HFFc6 (cell line): ENCODE measurements around the gene VWA5A. TPM values are rescaled to one million over a fixed set of nuclear protein-coding genes. Genes with fewer than 3 reads are reported as not detected.
"Not testable (repeated sequence)": the region's sequence is repeated elsewhere in the genome, so short reads cannot be mapped to it uniquely, and the experiment has no call there.

ENCODE experiments used
- DNase-seq: peaks from one replicate; pipeline ENCODE4 v3.0.0-alpha.2; 2018
- H3K27ac Mint-ChIP-seq: 2 replicates; pipeline ENCODE4 v1.8.0; 2020; ENCODE audit warnings: mild to moderate bottlenecking, mixed read lengths
- H3K27me3 Mint-ChIP-seq: 2 replicates; pipeline ENCODE4 v1.8.0; 2021; ENCODE audit warnings: mild to moderate bottlenecking, moderate library complexity, mixed read lengths; ENCODE audit not compliant: insufficient read depth
- H3K36me3 Mint-ChIP-seq: 2 replicates; pipeline ENCODE4 v1.8.0; 2021; ENCODE audit warnings: low read depth, mixed read lengths
- H3K4me1 Mint-ChIP-seq: 2 replicates; pipeline ENCODE4 v1.8.0; 2020; ENCODE audit warnings: low read depth, mixed read lengths
- H3K4me3 Mint-ChIP-seq: 2 replicates; pipeline ENCODE4 v1.8.0; 2020; ENCODE audit warnings: mild to moderate bottlenecking, moderate library complexity, mixed read lengths
- H3K9me3 Mint-ChIP-seq: 2 replicates; pipeline ENCODE4 v1.8.0; 2020; ENCODE audit warnings: mild to moderate bottlenecking, mixed read lengths
- CTCF ChIP-seq: fragments of 200-600 bp; sonication (generic); IDR thresholded peaks from 2 replicates; pipeline ENCODE4 v1.5.0; 2021; ENCODE audit warnings: antibody characterized with exemption, mild to moderate bottlenecking
- total RNA-seq, 6 experiments: library from RNA; stranded (reverse); fragmentation: NEBNext Ultra II Directional; extraction: Animal tissue kit (Norgen Biotek cat#: 25700); gene quantifications; 2 replicates in 1 of 6; 3 replicates in 5 of 6; pipeline ENCODE4 v1.2.3, GENCODE V29; 2021

Gene VWA5A
- total RNA-seq, 6 experiments from 2014 or later, result 0.14 TPM; not detected in 5

GRCh38 chr11:124167826-124168231 lies 52.6 kb downstream of the VWA5A start:
- Mint-ChIP-seq H3K4me3 (no peak overlapping the region), H3K27me3 (no peaks in the 10 kb centered on the region), H3K4me1 (no peaks in the 10 kb centered on the region), H3K36me3 (no peaks in the 10 kb centered on the region; the same call in 1 of the 2 replicates), H3K27ac (no peak overlapping the region), H3K9me3 (peaks cover 36% of the 10 kb centered on the region)
- no peak for DNase-seq
- TF ChIP-seq CTCF, result no peak

GRCh38 chr11:124168796-124169195 lies 53.5 kb downstream of the VWA5A start:
- no peak for TF ChIP-seq CTCF
- H3K4me3 Mint-ChIP-seq, result no peak overlapping the region
- H3K4me1 Mint-ChIP-seq, result no peaks in the 10 kb centered on the region
- DNase-seq, result no peak
- H3K9me3 Mint-ChIP-seq, result peaks cover 30% of the 10 kb centered on the region
- no peaks in the 10 kb centered on the region; the same call in 1 of the 2 replicates for H3K36me3 Mint-ChIP-seq
- no peaks in the 10 kb centered on the region for H3K27me3 Mint-ChIP-seq
- H3K27ac Mint-ChIP-seq, result no peak overlapping the region

- H3K27ac Mint-ChIP-seq, H3K4me3 Mint-ChIP-seq, H3K4me1 Mint-ChIP-seq, H3K27me3 Mint-ChIP-seq, DNase-seq, H3K36me3 Mint-ChIP-seq: not testable (repeated sequence)
- H3K9me3 Mint-ChIP-seq, result peaks cover 25% of the 10 kb centered on the region
Measured at GRCh38 chr11:124170315-124170714, 55.1 kb downstream of the VWA5A start.

GRCh38 chr11:124170801-124171586 lies 55.7 kb downstream of the VWA5A start:
- Mint-ChIP-seq H3K4me1 (no peaks in the 10 kb centered on the region), H3K4me3 (no peak overlapping the region), H3K27ac (no peak overlapping the region), H3K36me3 (no peaks in the 10 kb centered on the region; the same call in 1 of the 2 replicates), H3K9me3 (peaks cover 25% of the 10 kb centered on the region), H3K27me3 (no peaks in the 10 kb centered on the region)
- TF ChIP-seq CTCF, result no peak
- DNase-seq, result no peak

GRCh38 chr11:124172101-124172500 lies 56.9 kb downstream of the VWA5A start:
- TF ChIP-seq CTCF, result no peak
- Mint-ChIP-seq H3K27ac (no peak overlapping the region), H3K36me3 (no peaks in the 10 kb centered on the region; the same call in 1 of the 2 replicates), H3K4me1 (no peaks in the 10 kb centered on the region), H3K9me3 (peaks cover 20% of the 10 kb centered on the region), H3K4me3 (no peak overlapping the region), H3K27me3 (no peaks in the 10 kb centered on the region)
- no peak for DNase-seq

- no peak for DNase-seq
- Mint-ChIP-seq H3K9me3 (peaks cover 15% of the 10 kb centered on the region), H3K4me3 (no peak overlapping the region), H3K4me1 (no peaks in the 10 kb centered on the region), H3K27ac (no peak overlapping the region), H3K36me3 (no peaks in the 10 kb centered on the region; the same call in 1 of the 2 replicates), H3K27me3 (no peaks in the 10 kb centered on the region)
- no peak for TF ChIP-seq CTCF
Measured at GRCh38 chr11:124172599-124172998, 57.3 kb downstream of the VWA5A start.
